Breast epithelium (tissue), 3 donors: ENCODE results near the gene LAMC2.

ENCODE experiments used
- POLR2A ChIP-seq: fragments of 450-650 bp; IDR thresholded peaks from one replicate; pipeline ENCODE4 v1.6.1; 2016; ENCODE audit warnings: antibody characterized with exemption, mild to moderate bottlenecking, moderate library complexity
- POLR2AphosphoS5 ChIP-seq, 3 donors: sonication (generic); formaldehyde crosslinking; IDR thresholded peaks; one replicate each; pipeline ENCODE4 v1.6.1; 2017; ENCODE audit warnings: antibody characterized with exemption in 3 of 3

- no peak for TF ChIP-seq POLR2AphosphoS5 (IDR thresholded peaks at IDR 0.05)
- no peak for TF ChIP-seq POLR2A
Observed at GRCh38 chr1:183278739-183279591, 92.9 kb downstream of the LAMC2 start.
